NCI-H1105 (cell line): ENCODE data around the gene GLI1.

ENCODE experiments used
- DNase-seq: peaks from one replicate; lab custom pipeline; 2025; lab: John Stamatoyannopoulos, UW

The GLI1 gene

DNA sequence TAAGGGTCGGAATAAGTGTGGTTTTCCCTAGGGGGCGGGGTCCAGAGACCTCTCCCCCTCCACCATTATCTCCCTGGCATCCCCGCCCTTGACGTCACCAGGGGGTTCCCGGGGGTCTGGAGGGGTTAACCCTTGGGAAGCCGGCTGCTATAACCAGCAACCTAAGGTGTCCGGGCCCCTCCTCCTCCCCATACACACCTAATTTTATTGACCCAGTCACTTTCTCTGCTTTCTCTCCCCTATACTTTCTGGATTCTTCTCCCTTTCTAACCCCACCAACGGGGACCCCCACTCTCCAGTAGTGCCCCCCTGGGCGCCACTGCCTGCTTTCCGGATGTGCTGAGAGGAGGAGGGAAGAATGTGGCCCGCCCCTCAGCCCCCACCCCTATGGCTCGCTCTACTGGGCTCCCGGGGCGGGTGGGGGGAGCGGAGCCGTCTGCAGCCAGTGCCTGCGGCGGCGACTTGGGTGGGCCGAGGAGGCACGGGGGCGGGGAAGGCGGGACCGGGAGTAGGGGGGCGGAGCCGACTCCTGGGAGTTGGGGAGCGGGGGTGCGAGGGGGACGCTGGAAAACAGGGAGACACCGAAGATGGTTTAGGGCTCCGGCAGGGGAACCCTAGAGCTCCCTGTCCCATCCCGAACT is 1.8 kb downstream of the GLI1 start:
- no peak for DNase-seq

DNA sequence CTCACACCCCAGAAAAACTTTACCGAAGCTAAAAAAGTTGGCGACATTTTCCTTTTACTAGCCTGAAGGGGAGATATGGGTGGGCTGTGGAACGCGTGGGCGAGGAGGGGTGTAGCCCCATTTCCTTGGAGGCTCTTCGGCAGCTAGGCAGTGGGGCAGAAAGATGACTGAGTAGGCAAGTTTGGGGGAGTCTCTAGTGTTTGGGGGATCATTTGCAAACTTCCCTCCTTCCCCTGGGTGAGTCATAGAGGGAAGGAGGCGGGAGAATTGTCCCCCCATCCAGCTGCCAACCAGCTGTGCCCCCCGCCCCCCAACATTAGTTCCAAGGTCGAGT is 2.3 kb downstream of the GLI1 start:
- no peak for DNase-seq

DNA sequence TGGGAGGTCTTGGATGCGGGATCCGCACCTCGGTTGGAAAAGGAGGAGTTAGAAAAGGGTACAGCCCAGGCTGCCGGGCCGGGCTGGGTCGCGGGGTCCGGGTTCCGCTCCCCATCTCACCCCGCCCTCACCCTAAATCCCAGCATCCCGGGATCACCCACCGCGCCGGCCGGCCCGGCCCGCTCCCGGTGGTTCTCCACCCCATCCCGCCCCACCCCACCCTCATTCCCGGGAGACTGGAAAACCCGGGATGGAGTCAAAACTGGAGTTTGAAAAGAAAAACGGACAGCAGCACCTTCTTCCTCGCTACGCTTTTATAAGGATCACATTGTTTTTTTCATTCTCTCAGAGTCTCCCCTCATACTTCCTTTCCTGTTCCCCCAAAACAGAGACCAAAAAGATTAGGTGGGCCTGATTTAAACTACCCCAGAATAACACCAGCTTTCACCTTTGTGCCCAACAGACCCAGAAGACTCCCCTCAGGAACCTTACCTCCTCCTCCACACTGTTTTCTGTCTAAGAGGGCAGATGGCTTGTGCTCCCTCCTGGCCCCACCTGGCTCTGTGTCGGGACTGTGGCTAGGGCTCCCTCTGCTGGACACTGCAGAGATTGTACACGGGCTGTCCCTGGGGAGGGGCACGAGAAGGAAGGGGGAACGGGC is 2.8 kb downstream of the GLI1 start:
- DNase-seq: peak; percentile 73

- no peak for DNase-seq
These were observed 3.3 kb downstream of the GLI1 start for GRCh38 chr12:57462912-57463253.

- no peak for DNase-seq
These were observed 5.0 kb downstream of the GLI1 start for GRCh38 chr12:57464569-57464968.

- DNase-seq: no peak
These were observed 5.6 kb downstream of the GLI1 start for GRCh38 chr12:57465030-57465746.

GRCh38 chr12:57465747-57466505 is 6.3 kb downstream of the GLI1 start:
- no peak for DNase-seq

- DNase-seq: no peak
These were observed 7.8 kb downstream of the GLI1 start for GRCh38 chr12:57467212-57467874.

- no peak for DNase-seq
These were observed 8.3 kb downstream of the GLI1 start for GRCh38 chr12:57467915-57468314.

- DNase-seq: no peak
These were observed 9.9 kb downstream of the GLI1 start for GRCh38 chr12:57469296-57470164.

GRCh38 chr12:57470286-57470969 is 10.8 kb downstream of the GLI1 start:
- DNase-seq: no peak

DNA sequence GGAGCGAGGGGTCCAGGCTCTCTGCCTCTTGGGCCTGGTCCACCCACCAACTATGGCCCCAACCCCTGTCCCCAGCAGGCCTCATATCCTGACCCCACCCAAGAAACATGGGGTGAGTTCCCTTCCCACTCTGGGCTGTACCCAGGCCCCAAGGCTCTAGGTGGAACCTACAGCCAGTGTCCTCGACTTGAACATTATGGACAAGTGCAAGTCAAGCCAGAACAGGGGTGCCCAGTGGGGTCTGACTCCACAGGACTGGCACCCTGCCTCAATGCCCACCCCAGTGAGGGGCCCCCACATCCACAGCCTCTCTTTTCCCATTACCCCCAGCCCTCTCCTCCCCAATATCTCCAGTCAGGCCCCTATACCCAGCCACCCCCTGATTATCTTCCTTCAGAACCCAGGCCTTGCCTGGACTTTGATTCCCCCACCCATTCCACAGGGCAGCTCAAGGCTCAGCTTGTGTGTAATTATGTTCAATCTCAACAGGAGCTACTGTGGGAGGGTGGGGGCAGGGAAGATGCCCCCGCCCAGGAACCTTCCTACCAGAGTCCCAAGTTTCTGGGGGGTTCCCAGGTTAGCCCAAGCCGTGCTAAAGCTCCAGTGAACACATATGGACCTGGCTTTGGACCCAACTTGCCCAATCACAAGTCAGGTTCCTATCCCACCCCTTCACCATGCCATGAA is 11.5 kb downstream of the GLI1 start:
- no peak for DNase-seq

DNA sequence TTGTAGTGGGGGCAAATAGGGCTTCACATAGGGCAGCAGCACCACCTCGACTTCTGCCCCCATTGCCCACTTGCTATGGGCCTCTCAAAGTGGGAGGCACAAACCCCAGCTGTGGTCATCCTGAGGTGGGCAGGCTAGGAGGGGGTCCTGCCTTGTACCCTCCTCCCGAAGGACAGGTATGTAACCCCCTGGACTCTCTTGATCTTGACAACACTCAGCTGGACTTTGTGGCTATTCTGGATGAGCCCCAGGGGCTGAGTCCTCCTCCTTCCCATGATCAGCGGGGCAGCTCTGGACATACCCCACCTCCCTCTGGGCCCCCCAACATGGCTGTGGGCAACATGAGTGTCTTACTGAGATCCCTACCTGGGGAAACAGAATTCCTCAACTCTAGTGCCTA is 12.1 kb downstream of the GLI1 start:
- DNase-seq: no peak

- no peak for DNase-seq
These were observed 12.8 kb downstream of the GLI1 start for GRCh38 chr12:57472391-57472790.

- DNase-seq: no peak
These were observed 13.8 kb downstream of the GLI1 start for GRCh38 chr12:57473392-57473791.

DNA sequence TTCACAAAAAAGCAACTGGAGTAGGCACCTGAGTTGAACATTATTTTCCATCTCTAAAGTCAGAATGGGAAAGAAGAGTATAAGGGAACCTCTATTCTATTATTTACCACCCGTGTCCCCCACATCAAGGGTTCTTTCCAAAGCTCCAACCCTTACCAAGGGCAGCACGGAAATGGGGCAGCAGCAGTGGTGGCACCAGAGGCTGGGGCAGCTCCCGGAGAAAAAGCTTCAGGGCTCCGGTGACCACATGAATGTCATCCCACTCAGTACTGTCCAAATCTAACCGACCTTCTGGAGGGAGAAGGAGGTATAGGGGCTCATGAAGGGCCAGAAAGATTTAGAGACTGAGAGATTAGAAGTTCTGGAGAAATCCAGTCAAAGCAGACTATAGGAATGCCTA is 14.3 kb downstream of the GLI1 start:
- DNase-seq: no peak

- DNase-seq: no peak
These were observed 14.8 kb downstream of the GLI1 start for GRCh38 chr12:57474430-57474829.

DNA sequence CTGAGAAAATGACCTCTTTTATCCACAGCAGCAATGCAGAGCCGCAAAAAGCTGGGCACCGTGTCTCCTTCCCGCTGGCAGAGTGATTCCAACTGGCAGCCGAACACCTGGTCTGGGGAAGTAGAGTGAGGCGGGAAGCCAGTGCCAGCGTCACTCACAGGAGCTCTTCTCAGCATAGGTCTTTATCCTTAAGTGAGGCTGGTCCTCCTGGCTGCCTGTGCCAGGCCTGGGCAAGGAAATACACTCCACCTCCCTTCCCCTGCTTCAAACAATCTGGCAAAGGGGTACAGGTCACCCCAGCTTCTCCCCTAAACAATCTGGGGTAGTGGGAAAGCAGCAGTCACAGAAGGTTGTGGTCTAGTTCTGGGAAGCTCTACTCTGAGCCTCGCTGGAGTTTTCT is 15.3 kb downstream of the GLI1 start:
- DNase-seq: peak; percentile 27

GRCh38 chr12:57475271-57476161 is 15.9 kb downstream of the GLI1 start:
- DNase-seq: no peak
